Neural cell (in vitro differentiated cells): ENCODE measurements around the gene RPS6KC1. TPM values are rescaled to one million over a fixed set of nuclear protein-coding genes. Genes with fewer than 3 reads are reported as not detected.

ENCODE experiments used
- H2AFZ ChIP-seq: fragments of 200-600, 300-800 bp; sonication (generic), shearing (Covaris generic); 2 replicates; pipeline ENCODE4 v1.6.0; 2014; ENCODE audit warnings: low read depth, mild to moderate bottlenecking, antibody characterized with exemption, low read length, moderate library complexity
- H3F3A ChIP-seq: fragments of 200-600 bp; shearing (Covaris generic); 2 replicates; pipeline ENCODE4 v1.6.1; 2016; ENCODE audit warnings: mild to moderate bottlenecking, moderate library complexity, mixed read lengths, antibody characterized with exemption, low read length; ENCODE audit not compliant: insufficient read depth, poor library complexity, severe bottlenecking
- H3K27ac ChIP-seq: fragments of 200-600, 300-800 bp; sonication (generic), shearing (Covaris generic); 2 replicates; pipeline ENCODE4 v1.5.1; 2014; ENCODE audit warnings: mild to moderate bottlenecking, low read length, moderate library complexity
- H3K27me3 ChIP-seq: fragments of 300-800, 200-600 bp; sonication (generic), shearing (Covaris generic); 2 replicates; pipeline ENCODE4 v1.6.0; 2014; ENCODE audit warnings: mild to moderate bottlenecking, low read depth, low read length, moderate library complexity; ENCODE audit not compliant: insufficient read depth
- H3K36me3 ChIP-seq: fragments of 300-800, 200-600 bp; sonication (generic), shearing (Covaris generic); 2 replicates; pipeline ENCODE4 v1.5.1; 2014; ENCODE audit warnings: mild to moderate bottlenecking, antibody characterized with exemption, low read length, moderate library complexity; ENCODE audit not compliant: insufficient read depth
- H3K4me2 ChIP-seq: fragments of 300-800, 200-600 bp; sonication (generic), shearing (Covaris generic); 2 replicates; pipeline ENCODE4 v1.6.0; 2014; ENCODE audit warnings: mild to moderate bottlenecking, low read length
- H3K4me3 ChIP-seq: fragments of 300-800, 200-600 bp; sonication (generic), shearing (Covaris generic); 2 replicates; pipeline ENCODE4 v1.5.1; 2014; ENCODE audit warnings: mild to moderate bottlenecking, low read length, moderate library complexity
- H3K79me2 ChIP-seq: fragments of 200-600 bp; shearing (Covaris generic); replicated peaks from 2 replicates; pipeline ENCODE4 v1.6.0; 2014; ENCODE audit warnings: mild to moderate bottlenecking, low read length, moderate library complexity; ENCODE audit not compliant: insufficient read depth
- H3K9ac ChIP-seq: fragments of 300-800, 200-600 bp; sonication (generic), shearing (Covaris generic); 2 replicates; pipeline ENCODE4 v1.6.1; 2016; ENCODE audit warnings: mild to moderate bottlenecking, low read length, mixed read lengths
- H3K9me2 ChIP-seq: fragments of 200-600 bp; shearing (Covaris generic); 2 replicates; pipeline ENCODE4 v1.6.1; 2016; ENCODE audit warnings: mild to moderate bottlenecking, low read length, mixed read lengths; ENCODE audit not compliant: insufficient read depth
- H3K9me3 ChIP-seq: fragments of 200-600, 300-800 bp; sonication (generic), shearing (Covaris generic); 2 replicates; pipeline ENCODE4 v1.6.1; 2016; ENCODE audit warnings: mild to moderate bottlenecking, mixed run types, low read length, moderate library complexity, mixed read lengths
- H4K20me1 ChIP-seq: fragments of 200-600 bp; shearing (Covaris generic); 2 replicates; pipeline ENCODE4 v1.6.1; 2016; ENCODE audit warnings: mild to moderate bottlenecking, mixed run types; ENCODE audit not compliant: insufficient read depth
- CTCF ChIP-seq: fragments of 450-650 bp; IDR thresholded peaks from 2 replicates; pipeline ENCODE4 v1.5.1; 2014; ENCODE audit warnings: antibody characterized with exemption, mild to moderate bottlenecking, moderate library complexity; ENCODE audit not compliant: poor library complexity, severe bottlenecking
- EP300 ChIP-seq: fragments of 450-650 bp; conservative IDR thresholded peaks from 2 replicates; pipeline ENCODE4 v1.6.1; 2014; ENCODE audit warnings: antibody characterized with exemption, mild to moderate bottlenecking, moderate library complexity; ENCODE audit not compliant: poor library complexity, severe bottlenecking
- EZH2 ChIP-seq: fragments of 200-600, 300-800 bp; shearing (Covaris generic), sonication (generic); IDR thresholded peaks from 2 replicates; pipeline ENCODE4 v1.6.1; 2014; ENCODE audit warnings: antibody characterized with exemption, low read length, borderline replicate concordance, mild to moderate bottlenecking; ENCODE audit not compliant: insufficient read depth, poor library complexity, severe bottlenecking
- MXI1 ChIP-seq: fragments of 450-650 bp; conservative IDR thresholded peaks from 2 replicates; pipeline ENCODE4 v1.6.1; 2014; ENCODE audit warnings: antibody characterized with exemption, mild to moderate bottlenecking; ENCODE audit not compliant: poor library complexity, severe bottlenecking
- POLR2AphosphoS5 ChIP-seq: IDR thresholded peaks from 2 replicates; pipeline ENCODE4 v1.6.1; 2012
- RAD21 ChIP-seq: fragments of 450-650 bp; conservative IDR thresholded peaks from 2 replicates; pipeline ENCODE4 v1.6.1; 2014; ENCODE audit warnings: antibody characterized with exemption, mild to moderate bottlenecking, moderate library complexity
- SMC3 ChIP-seq: fragments of 450-650 bp; conservative IDR thresholded peaks from 2 replicates; pipeline ENCODE4 v1.6.1; 2014; ENCODE audit warnings: antibody characterized with exemption, mild to moderate bottlenecking, moderate library complexity; ENCODE audit not compliant: poor library complexity
- TAF1 ChIP-seq: IDR thresholded peaks from 2 replicates; pipeline ENCODE4 v1.6.1; 2012; ENCODE audit warnings: low read depth
- polyA plus RNA-seq: library from polyadenylated mRNA; depleted of rRNA; stranded (reverse); fragments of >200 nt; gene quantifications from 2 replicates; pipeline ENCODE4 v1.2.3, GENCODE V29; 2014
- TF ChIP-seq, protein P1 (sequence below): IDR thresholded peaks from 2 replicates; pipeline ENCODE4 v1.6.1; 2012; ENCODE audit warnings: borderline replicate concordance

The RPS6KC1 gene
- polyA plus RNA-seq, 1 donor from 2014 or later = 28.1 TPM

DNA sequence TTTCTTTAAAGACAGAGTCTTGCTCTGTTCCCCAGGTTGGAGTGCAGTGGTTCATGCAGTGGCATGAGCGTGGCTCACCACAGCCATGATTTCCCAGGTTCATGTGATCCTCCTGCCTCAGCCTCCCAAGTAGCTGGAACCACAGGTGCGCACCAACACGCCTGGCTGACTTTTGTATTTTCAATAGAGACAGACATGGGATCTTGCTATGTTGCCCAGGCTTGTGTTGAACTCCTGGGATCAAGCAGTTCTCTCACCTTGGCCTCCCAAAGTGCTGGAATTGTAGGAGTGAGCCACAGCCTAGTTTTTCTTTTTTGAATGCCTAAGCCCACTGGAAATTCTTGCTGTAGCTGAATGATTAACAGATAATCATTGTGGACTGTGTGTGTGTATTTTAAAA lies 113.5 kb downstream of the RPS6KC1 start:
- TF ChIP-seq CTCF (no peak), EZH2 (no peak), SMC3 (no peak), TAF1 (no peak)
- TF ChIP-seq, protein P1, sequence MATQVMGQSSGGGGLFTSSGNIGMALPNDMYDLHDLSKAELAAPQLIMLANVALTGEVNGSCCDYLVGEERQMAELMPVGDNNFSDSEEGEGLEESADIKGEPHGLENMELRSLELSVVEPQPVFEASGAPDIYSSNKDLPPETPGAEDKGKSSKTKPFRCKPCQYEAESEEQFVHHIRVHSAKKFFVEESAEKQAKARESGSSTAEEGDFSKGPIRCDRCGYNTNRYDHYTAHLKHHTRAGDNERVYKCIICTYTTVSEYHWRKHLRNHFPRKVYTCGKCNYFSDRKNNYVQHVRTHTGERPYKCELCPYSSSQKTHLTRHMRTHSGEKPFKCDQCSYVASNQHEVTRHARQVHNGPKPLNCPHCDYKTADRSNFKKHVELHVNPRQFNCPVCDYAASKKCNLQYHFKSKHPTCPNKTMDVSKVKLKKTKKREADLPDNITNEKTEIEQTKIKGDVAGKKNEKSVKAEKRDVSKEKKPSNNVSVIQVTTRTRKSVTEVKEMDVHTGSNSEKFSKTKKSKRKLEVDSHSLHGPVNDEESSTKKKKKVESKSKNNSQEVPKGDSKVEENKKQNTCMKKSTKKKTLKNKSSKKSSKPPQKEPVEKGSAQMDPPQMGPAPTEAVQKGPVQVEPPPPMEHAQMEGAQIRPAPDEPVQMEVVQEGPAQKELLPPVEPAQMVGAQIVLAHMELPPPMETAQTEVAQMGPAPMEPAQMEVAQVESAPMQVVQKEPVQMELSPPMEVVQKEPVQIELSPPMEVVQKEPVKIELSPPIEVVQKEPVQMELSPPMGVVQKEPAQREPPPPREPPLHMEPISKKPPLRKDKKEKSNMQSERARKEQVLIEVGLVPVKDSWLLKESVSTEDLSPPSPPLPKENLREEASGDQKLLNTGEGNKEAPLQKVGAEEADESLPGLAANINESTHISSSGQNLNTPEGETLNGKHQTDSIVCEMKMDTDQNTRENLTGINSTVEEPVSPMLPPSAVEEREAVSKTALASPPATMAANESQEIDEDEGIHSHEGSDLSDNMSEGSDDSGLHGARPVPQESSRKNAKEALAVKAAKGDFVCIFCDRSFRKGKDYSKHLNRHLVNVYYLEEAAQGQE = no peak
- no peak overlapping the region for H2AFZ ChIP-seq
- H3K9ac ChIP-seq = no peak overlapping the region
- H3F3A ChIP-seq = no peaks in the 10 kb centered on the region
- H3K27me3 ChIP-seq = no peaks in the 10 kb centered on the region
- H3K9me3 ChIP-seq = no peaks in the 10 kb centered on the region
- no peak overlapping the region for H3K4me2 ChIP-seq
- H3K36me3 ChIP-seq = no peaks in the 10 kb centered on the region
- no peak overlapping the region for H3K27ac ChIP-seq
- no peak overlapping the region for H3K4me3 ChIP-seq
- H3K79me2 ChIP-seq = no peaks in the 10 kb centered on the region
- H4K20me1 ChIP-seq = no peaks in the 10 kb centered on the region
- H3K9me2 ChIP-seq = no peaks in the 10 kb centered on the region

DNA sequence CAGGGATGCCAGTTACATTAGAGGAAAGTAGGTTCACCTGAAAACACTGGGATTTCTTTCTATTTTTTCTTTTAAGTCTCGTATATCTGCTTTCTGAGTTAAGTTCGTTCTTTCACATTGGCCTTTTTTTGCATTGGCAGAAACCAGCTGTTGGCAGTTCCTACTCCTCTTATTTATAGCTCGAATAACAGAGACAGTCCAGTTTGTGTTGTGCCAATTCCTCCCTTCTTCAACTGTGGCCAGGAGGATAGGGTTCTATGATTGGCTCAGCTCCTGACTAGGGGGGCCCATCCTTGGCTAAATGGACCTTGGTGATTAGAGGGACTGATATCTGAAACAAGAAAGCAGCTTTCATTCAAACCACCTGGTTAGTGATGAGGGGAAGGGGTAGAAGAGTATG lies 115.8 kb downstream of the RPS6KC1 start:
- Histone ChIP-seq H3F3A (no peaks in the 10 kb centered on the region), H3K4me2 (no peak overlapping the region), H3K9me2 (no peaks in the 10 kb centered on the region), H3K9ac (no peak overlapping the region), H4K20me1 (no peaks in the 10 kb centered on the region), H3K4me3 (no peak overlapping the region), H3K36me3 (no peaks in the 10 kb centered on the region), H2AFZ (no peak overlapping the region), H3K27ac (no peak overlapping the region), H3K79me2 (no peaks in the 10 kb centered on the region), H3K9me3 (no peaks in the 10 kb centered on the region), H3K27me3 (no peaks in the 10 kb centered on the region)
- no peak for TF ChIP-seq MXI1
- TF ChIP-seq EP300 = no peak
- no peak for TF ChIP-seq RAD21
- TF ChIP-seq CTCF = no peak
- no peak for TF ChIP-seq SMC3
- TF ChIP-seq POLR2AphosphoS5 = no peak
